Spleen (tissue), 11 donors: Measurements from ENCODE around the gene AP5B1. TPM values are rescaled to one million over a fixed set of nuclear protein-coding genes. Genes with fewer than 3 reads are reported as not detected.
A peak's percentile ranks its signal among the peaks of the same experiment; 100 is the strongest.

Experiments used
- DNase-seq: peaks from one replicate; pipeline ENCODE4 v3.0.0-alpha.2; 2020
- H3K27ac ChIP-seq, 8 donors: fragments of 200-600 bp; sonication (generic) in 7 of 8; 1 replicate in 4 of 8; 2 replicates in 4 of 8; pipeline versions ENCODE4 v1.5.0 to v1.8.0; 2016 to 2021; ENCODE audit warnings: inconsistent platforms in 4 of 8, mild to moderate bottlenecking in 4 of 8, moderate library complexity in 1 of 8
- H3K27me3 ChIP-seq, 7 donors: fragments of 200-600 bp; sonication (generic) in 6 of 7; replicated peaks in 1 of 7; 1 replicate in 4 of 7; 2 replicates in 3 of 7; pipeline versions ENCODE4 v1.5.0 to v1.8.0; 2016 to 2021; ENCODE audit warnings: inconsistent platforms in 3 of 7, mild to moderate bottlenecking in 1 of 7
- H3K36me3 ChIP-seq, 6 donors: fragments of 200-600 bp; sonication (generic) in 5 of 6; 1 replicate in 4 of 6; 2 replicates in 2 of 6; pipeline versions ENCODE4 v1.5.0 to v1.8.0; 2016 to 2021; ENCODE audit warnings: inconsistent platforms in 2 of 6
- H3K4me1 ChIP-seq, 6 donors: fragments of 200-600 bp; sonication (generic) in 5 of 6; 1 replicate in 3 of 6; 2 replicates in 3 of 6; pipeline versions ENCODE4 v1.5.0 to v1.8.0; 2016 to 2021; ENCODE audit warnings: inconsistent platforms in 3 of 6
- H3K4me3 ChIP-seq, 8 donors: fragments of 200-600 bp; sonication (generic) in 7 of 8; 1 replicate in 4 of 8; 2 replicates in 4 of 8; pipeline versions ENCODE4 v1.5.0 to v1.8.0; 2016 to 2021; ENCODE audit warnings: inconsistent platforms in 4 of 8, mild to moderate bottlenecking in 4 of 8, moderate library complexity in 2 of 8
- H3K9me3 ChIP-seq, 8 donors: fragments of 200-600 bp; sonication (generic) in 7 of 8; 1 replicate in 4 of 8; 2 replicates in 4 of 8; pipeline versions ENCODE4 v1.5.0 to v1.8.0; 2016 to 2021; ENCODE audit warnings: inconsistent platforms in 4 of 8
- CTCF ChIP-seq, 11 experiments: fragments of 200-600 bp in 7 of 11; fragments of 450-650 bp in 4 of 11; sonication (generic) in 4 of 11; IDR thresholded peaks in 8 of 11; conservative IDR thresholded peaks in 3 of 11; 1 replicate in 7 of 11; 2 replicates in 4 of 11; pipeline versions ENCODE4 v1.4.0 to v1.8.0; 2016 to 2021; ENCODE audit warnings: antibody characterized with exemption in 11 of 11, inconsistent platforms in 4 of 11, mild to moderate bottlenecking in 1 of 11
- POLR2A ChIP-seq, 3 donors: fragments of 450-650 bp; IDR thresholded peaks; one replicate each; pipeline ENCODE4 v1.5.1; 2017; ENCODE audit warnings: antibody characterized with exemption in 3 of 3, mild to moderate bottlenecking in 1 of 3
- POLR2AphosphoS5 ChIP-seq, 3 donors: sonication (generic); formaldehyde crosslinking; IDR thresholded peaks; one replicate each; pipeline ENCODE4 v1.5.1; 2017; ENCODE audit warnings: antibody characterized with exemption in 3 of 3
- WGBS, 5 donors: extraction: QIAGEN DNeasy Blood & Tissue Kit in 3 of 5; methylation state at CpG; one replicate each; pipeline versions ENCODE4 v1.1.5 to v1.1.7; 2013 to 2018; 5-methylcytosine and 5-hydroxymethylcytosine counted together
- intact Hi-C: fragments of 100-400 bp; cut with DNase I; formaldehyde crosslinking; loops from one replicate; pipeline ENCODE4 v1.15.0; 2023; ENCODE audit warnings: low total_unique reads
- polyA plus RNA-seq, 3 donors: library from polyadenylated mRNA; stranded (reverse); fragments of 200-250 nt; gene quantifications; one replicate each; pipeline ENCODE4 v1.2.1, GENCODE V29; 2013
- total RNA-seq, 7 donors: library from RNA; depleted of rRNA in 3 of 7; stranded (reverse); fragments of >200 nt in 3 of 7; fragmentation: NEBNext Ultra II Directional in 4 of 7; extraction: Animal tissue kit (Norgen Biotek cat#: 25700) in 4 of 7; gene quantifications; one replicate each; pipeline versions ENCODE4 v1.1.0 to v1.2.1, GENCODE V29; 2016 to 2021
- donor health status: healthy with polysubstance abuse.
- donor health status: DM: no; HTN: no; CAD: no; lungs with moderate emphysema.
- donor health status: DM: no; HTN: no; CAD: no.
- donor health status: Bipolar disorder and iron deficiency.
- donor health status: healthy.
- donor health status: DM: no; HTN: no; CAD: no.
- donor health status: DM: yes; HTN: yes; CAD: no.

Gene AP5B1
- total and polyA plus RNA-seq, 10 donors = 2.8 to 58.9 (median 29.8) TPM

- TF ChIP-seq CTCF (IDR thresholded peaks at IDR 0.05 in 8 of 11, conservative IDR thresholded peaks at IDR 0.05 in 3 of 11) (no peak), POLR2AphosphoS5 (IDR thresholded peaks at IDR 0.05) (no peak), POLR2A (IDR thresholded peaks at IDR 0.05) (no peak)
- Histone ChIP-seq H3K36me3 (peaks cover 0 to 10% (median 0%) of the 10 kb centered on the region in 6 donors), H3K9me3 (no peaks in the 10 kb centered on the region), H3K27me3 (no peaks in the 10 kb centered on the region), H3K27ac (peak overlapping the region; percentile 69 to 91 (median 85)), H3K4me1 (peaks cover 4 to 33% (median 21%) of the 10 kb centered on the region in 6 donors), H3K4me3 (peak overlapping the region; percentile 43 to 91 (median 66))
- 63 to 77% (median 71%) methylated on average over 5 of the region's 5 CpGs for WGBS, 5 donors
- no peak for DNase-seq
- intact Hi-C loops = loop anchor here (5.0 to 10.0 kb wide), 3 partner anchors 45 to 190 kb away; partner anchors contain the start of gene KAT5
These were observed 36.6 kb upstream of the AP5B1 start for GRCh38 chr11:65817312-65817834.

- H3K36me3 ChIP-seq = peaks cover 0 to 10% (median 0%) of the 10 kb centered on the region in 6 donors
- H3K9me3 ChIP-seq = no peaks in the 10 kb centered on the region
- intact Hi-C loops = loop anchor here (5.0 to 10.0 kb wide), 3 partner anchors 44 to 189 kb away; partner anchors contain the start of gene KAT5
- H3K4me1 ChIP-seq = peaks cover 4 to 39% (median 23%) of the 10 kb centered on the region in 6 donors
- no peak overlapping the region for H3K27ac ChIP-seq
- no peak for DNase-seq
- TF ChIP-seq CTCF (IDR thresholded peaks at IDR 0.05 in 8 of 11, conservative IDR thresholded peaks at IDR 0.05 in 3 of 11) = no peak
- no peak for TF ChIP-seq POLR2A (IDR thresholded peaks at IDR 0.05)
- TF ChIP-seq POLR2AphosphoS5 (IDR thresholded peaks at IDR 0.05) = no peak
- H3K4me3 ChIP-seq = peak overlapping the region in 1 of 8 donors; percentile 91
- 76 to 95% (median 89%) methylated on average over 3 of the region's 3 CpGs for WGBS, 5 donors
- no peaks in the 10 kb centered on the region for H3K27me3 ChIP-seq
These were observed 35.9 kb upstream of the AP5B1 start for GRCh38 chr11:65816696-65817095.

GRCh38 chr11:65814986-65815565 is 34.3 kb upstream of the AP5B1 start:
- Histone ChIP-seq H3K9me3 (no peaks in the 10 kb centered on the region), H3K27ac (no peak overlapping the region), H3K4me3 (no peak overlapping the region), H3K36me3 (peaks cover 0 to 10% (median 0%) of the 10 kb centered on the region in 6 donors), H3K4me1 (peaks cover 4 to 37% (median 24%) of the 10 kb centered on the region in 6 donors), H3K27me3 (no peaks in the 10 kb centered on the region)
- no peak for DNase-seq
- TF ChIP-seq POLR2AphosphoS5 (IDR thresholded peaks at IDR 0.05) = no peak
- TF ChIP-seq CTCF (IDR thresholded peaks at IDR 0.05 in 8 of 11, conservative IDR thresholded peaks at IDR 0.05 in 3 of 11) = no peak
- TF ChIP-seq POLR2A (IDR thresholded peaks at IDR 0.05) = no peak
- intact Hi-C loops = loop anchor here (5.0 to 10.0 kb wide), 3 partner anchors 43 to 188 kb away; partner anchors contain the start of gene KAT5
- WGBS, 5 donors = 90 to 98% (median 92%) methylated on average over 16 of the region's 16 CpGs
